Measurements from ENCODE around the gene PPP2R5C.

Gene PPP2R5C

GRCh38 chr14:101964297-101965180, 203.0 kb downstream of the PPP2R5C start, which contains the start of gene DYNC1H1:
TSS of gene DYNC1H1 (plus strand) at chr14:101964573. CDS start at chr14:101964692, 119 bp downstream.
- no peaks in the 10 kb centered on the region for H3K36me3 ChIP-seq (ENCODE audit: control insufficient read depth, insufficient read depth, low read length)
- no peaks in the 10 kb centered on the region for H3K27me3 ChIP-seq (replicated peaks; ENCODE audit: control insufficient read depth, insufficient read depth, low read length)
- peak; percentile 94 for DNase-seq (ENCODE audit: extremely low read depth, insufficient read length)
- peak within 1 kb of the TSS; percentile 98 for H3K4me3 ChIP-seq (replicated peaks; ENCODE audit: low read depth, low read length)
- no peak for TF ChIP-seq CTCF (IDR thresholded peaks at IDR 0.05; ENCODE audit: insufficient read depth, low read length, poor library complexity, severe bottlenecking)

GRCh38 chr14:101965181-101965544, 203.7 kb downstream of the PPP2R5C start:
- Histone ChIP-seq H3K4me3 (replicated peaks; ENCODE audit: low read depth, low read length) (peak overlapping the region; percentile 98), H3K27me3 (replicated peaks; ENCODE audit: control insufficient read depth, insufficient read depth, low read length) (no peaks in the 10 kb centered on the region), H3K36me3 (ENCODE audit: control insufficient read depth, insufficient read depth, low read length) (no peaks in the 10 kb centered on the region)
- TF ChIP-seq CTCF (IDR thresholded peaks at IDR 0.05; ENCODE audit: insufficient read depth, low read length, poor library complexity, severe bottlenecking) = no peak
- DNase-seq (ENCODE audit: extremely low read depth, insufficient read length) = peak; percentile 75

- no peak for TF ChIP-seq CTCF (IDR thresholded peaks at IDR 0.05; ENCODE audit: insufficient read depth, low read length, poor library complexity, severe bottlenecking)
- peak overlapping the region; percentile 98 for H3K4me3 ChIP-seq (replicated peaks; ENCODE audit: low read depth, low read length)
- H3K36me3 ChIP-seq (ENCODE audit: control insufficient read depth, insufficient read depth, low read length) = no peaks in the 10 kb centered on the region
- no peak for DNase-seq (ENCODE audit: extremely low read depth, insufficient read length)
- no peaks in the 10 kb centered on the region for H3K27me3 ChIP-seq (replicated peaks; ENCODE audit: control insufficient read depth, insufficient read depth, low read length)
These were observed 204.5 kb downstream of the PPP2R5C start for GRCh38 chr14:101965770-101966722.

DNA sequence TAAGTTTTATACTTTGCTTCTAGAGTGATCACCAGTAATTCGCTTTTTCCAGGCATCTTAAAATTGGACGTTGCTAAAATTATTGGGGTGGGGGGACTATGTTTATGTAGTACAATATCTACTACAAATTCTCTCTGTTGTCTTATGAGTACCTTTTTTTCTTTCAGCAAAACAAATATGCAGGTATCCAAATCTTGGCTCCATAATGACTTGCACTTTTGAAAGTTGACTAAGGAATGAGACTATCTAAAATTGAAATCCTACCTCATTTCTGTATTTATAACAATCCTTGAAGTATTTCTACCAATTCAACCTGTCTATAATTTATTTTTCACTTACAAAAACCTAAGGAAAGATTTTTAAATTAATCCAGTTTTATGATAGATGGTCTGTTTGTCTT, 205.2 kb downstream of the PPP2R5C start:
- TF ChIP-seq CTCF (IDR thresholded peaks at IDR 0.05; ENCODE audit: insufficient read depth, low read length, poor library complexity, severe bottlenecking) = no peak
- no peak for DNase-seq (ENCODE audit: extremely low read depth, insufficient read length)
- Histone ChIP-seq H3K36me3 (ENCODE audit: control insufficient read depth, insufficient read depth, low read length) (no peaks in the 10 kb centered on the region), H3K27me3 (replicated peaks; ENCODE audit: control insufficient read depth, insufficient read depth, low read length) (no peaks in the 10 kb centered on the region), H3K4me3 (replicated peaks; ENCODE audit: low read depth, low read length) (no peak overlapping the region)

DNA sequence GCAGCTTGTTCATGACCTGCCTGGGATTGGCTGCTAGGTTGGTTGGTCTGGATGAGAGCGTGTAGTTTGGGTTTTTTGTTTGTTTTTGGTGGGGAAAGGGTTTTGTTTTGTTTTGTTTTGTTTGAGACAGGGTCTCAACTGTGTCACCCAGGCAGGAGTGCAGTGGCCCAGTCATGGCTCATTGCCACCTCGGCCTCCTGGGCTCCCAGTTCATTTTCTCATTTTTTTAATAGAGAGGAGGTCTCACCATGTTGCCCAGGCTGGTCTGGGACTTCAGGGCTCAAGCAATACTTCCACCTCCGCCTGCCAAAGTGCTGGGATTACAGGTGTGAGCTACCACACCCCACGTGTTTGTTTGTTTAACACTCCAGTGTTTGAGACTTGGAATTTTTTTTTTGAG, 206.7 kb downstream of the PPP2R5C start:
- H3K27me3 ChIP-seq (replicated peaks; ENCODE audit: control insufficient read depth, insufficient read depth, low read length) = no peaks in the 10 kb centered on the region
- no peak for DNase-seq (ENCODE audit: extremely low read depth, insufficient read length)
- no peaks in the 10 kb centered on the region for H3K36me3 ChIP-seq (ENCODE audit: control insufficient read depth, insufficient read depth, low read length)
- TF ChIP-seq CTCF (IDR thresholded peaks at IDR 0.05; ENCODE audit: insufficient read depth, low read length, poor library complexity, severe bottlenecking) = no peak
- no peak overlapping the region for H3K4me3 ChIP-seq (replicated peaks; ENCODE audit: low read depth, low read length)
